ENCODE measurements around the gene TLK2.

The TLK2 gene

DNA sequence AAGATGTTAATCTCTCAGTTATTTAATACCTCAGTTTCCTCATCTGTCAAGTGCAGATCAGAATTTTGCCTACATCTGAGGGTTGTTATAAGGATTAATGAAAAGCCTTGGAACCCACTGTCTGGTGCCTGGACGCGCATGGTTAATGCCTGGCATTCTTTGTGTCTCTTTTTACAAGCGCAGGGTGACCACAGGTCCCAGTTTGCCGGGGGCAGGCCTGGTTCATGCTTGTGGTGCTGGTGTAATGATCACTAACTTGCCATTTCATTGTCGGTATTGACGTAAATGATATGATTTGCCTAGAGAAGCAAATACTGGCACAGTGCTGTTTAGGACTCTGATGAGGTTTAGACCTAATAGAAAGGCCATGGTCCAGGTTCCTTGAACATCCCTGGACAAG, 172.0 kb downstream of the TLK2 start:
- H3K4me3 ChIP-seq (ENCODE audit: low read depth, low read length) = no peak overlapping the region
- no peak for TF ChIP-seq CTCF (IDR thresholded peaks at IDR 0.05; ENCODE audit: insufficient read depth, low read depth, low read length, missing control alignments)
- no peak for DNase-seq (ENCODE audit: low read depth)

DNA sequence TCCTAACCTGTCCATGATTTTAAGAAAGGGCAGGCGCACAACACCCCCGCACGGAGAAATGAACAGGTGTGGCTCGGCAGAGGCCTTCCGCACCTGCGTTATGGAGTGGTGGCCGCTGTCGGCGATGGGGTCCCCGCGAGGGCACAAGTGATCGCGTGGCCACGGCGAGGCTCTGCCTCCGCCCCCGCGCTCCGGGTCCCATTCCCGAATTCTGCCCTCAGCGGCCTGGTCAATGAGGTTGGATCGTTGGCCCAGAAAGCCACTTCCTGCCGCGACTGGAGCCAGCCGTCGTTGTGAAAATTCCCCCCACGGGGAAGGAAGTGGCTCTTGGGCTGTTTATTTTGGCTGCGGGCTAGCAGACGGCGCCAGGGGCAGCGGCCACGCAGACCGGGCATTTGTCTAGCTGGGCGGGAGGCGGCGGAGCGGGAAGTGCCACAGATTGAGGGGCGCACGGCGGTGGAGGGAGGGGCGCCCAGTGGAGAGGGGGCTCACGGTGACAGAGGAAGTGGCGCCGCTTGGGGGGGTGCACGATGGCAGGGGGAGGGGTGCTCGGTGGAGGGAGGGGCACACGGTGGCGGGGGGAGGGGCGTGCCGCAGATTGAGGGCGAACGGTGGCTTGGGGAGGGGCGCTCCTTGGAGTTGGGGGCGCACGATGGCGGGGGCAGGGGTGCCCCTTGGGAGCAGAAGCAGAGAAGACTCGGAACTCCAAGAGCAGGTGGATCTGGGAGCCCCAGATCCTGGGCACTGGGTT, 173.8 kb downstream of the TLK2 start:
- peak; percentile 61 for DNase-seq (ENCODE audit: low read depth)
- no peak for TF ChIP-seq CTCF (IDR thresholded peaks at IDR 0.05; ENCODE audit: insufficient read depth, low read depth, low read length, missing control alignments)
- peak overlapping the region; percentile 60 for H3K4me3 ChIP-seq (ENCODE audit: low read depth, low read length)

GRCh38 chr17:62653002-62653825, 174.6 kb downstream of the TLK2 start:
- no peak for TF ChIP-seq CTCF (IDR thresholded peaks at IDR 0.05; ENCODE audit: insufficient read depth, low read depth, low read length, missing control alignments)
- peak overlapping the region; percentile 60 for H3K4me3 ChIP-seq (ENCODE audit: low read depth, low read length)
- peak; percentile 81 for DNase-seq (ENCODE audit: low read depth)

DNA sequence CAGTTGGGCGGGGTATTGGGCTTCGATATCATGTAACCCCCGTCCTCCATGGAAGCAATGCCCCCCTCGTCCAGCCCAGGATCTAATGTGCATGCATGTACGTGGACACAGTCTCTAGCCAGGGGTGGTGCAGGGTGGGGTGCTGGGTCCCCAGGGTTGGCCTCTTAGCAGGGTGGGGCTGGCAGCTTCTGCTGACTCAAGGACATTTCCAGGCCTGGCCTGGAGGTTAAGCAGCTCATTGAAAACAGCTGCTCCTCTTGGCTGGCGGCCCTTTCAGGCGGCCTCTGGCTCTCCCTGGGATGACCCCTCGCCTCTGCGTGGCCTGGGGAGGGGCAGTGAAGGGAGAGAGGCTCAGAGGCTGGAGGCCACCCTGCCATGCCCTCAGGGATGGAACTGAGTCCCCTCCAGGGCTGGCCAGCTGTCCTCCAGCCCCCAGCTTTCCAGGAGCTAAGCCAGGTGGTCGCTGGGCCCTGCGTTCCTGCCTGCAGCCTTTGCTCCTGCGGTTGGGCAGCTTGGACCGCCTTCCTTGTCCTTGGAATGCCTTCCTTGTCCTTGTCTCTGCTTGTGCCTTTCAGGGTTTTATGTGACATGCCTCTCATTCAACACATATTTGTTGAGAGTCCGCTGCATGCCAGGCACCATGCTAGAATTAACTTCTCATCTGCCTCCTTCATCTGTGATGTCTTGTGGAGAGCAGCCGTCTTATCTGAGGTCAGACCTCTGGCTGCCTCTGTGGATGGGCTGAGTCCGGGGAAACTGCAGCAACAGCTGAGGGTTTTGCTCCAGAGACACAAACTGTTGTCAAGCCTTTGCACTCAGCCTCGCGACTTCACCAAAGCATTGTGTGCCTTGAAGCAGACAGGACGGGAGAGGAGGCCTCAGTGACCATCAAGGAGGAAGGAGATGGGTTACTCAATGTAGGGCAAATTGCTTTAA, 175.5 kb downstream of the TLK2 start:
- DNase-seq (ENCODE audit: low read depth) = no peak
- no peak overlapping the region for H3K4me3 ChIP-seq (ENCODE audit: low read depth, low read length)
- no peak for TF ChIP-seq CTCF (IDR thresholded peaks at IDR 0.05; ENCODE audit: insufficient read depth, low read depth, low read length, missing control alignments)

- no peak for TF ChIP-seq CTCF (IDR thresholded peaks at IDR 0.05; ENCODE audit: insufficient read depth, low read depth, low read length, missing control alignments)
- no peak for DNase-seq (ENCODE audit: low read depth)
- no peak overlapping the region for H3K4me3 ChIP-seq (ENCODE audit: low read depth, low read length)
Measured at GRCh38 chr17:62655656-62656055, 177.0 kb downstream of the TLK2 start.

DNA sequence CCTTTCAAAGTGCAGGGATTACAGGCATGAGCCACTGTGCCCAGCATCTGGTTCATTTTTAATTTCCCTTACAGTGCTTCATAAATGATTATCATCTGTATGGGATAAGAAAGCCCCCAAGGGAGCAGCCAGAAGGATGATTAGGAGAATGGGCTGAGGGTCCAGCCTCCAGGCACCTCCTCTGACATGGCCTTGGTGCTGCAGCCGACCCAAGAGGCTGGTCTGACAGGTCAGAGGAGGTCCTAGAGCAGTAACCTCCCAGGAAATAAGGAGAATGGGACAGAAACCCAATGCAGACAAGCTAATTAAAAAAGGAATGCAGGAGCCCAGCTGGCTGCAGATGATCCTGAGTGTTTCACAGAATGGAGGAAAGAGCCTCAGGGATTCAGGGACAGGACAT, 177.8 kb downstream of the TLK2 start:
- DNase-seq (ENCODE audit: low read depth) = no peak
- no peak for TF ChIP-seq CTCF (IDR thresholded peaks at IDR 0.05; ENCODE audit: insufficient read depth, low read depth, low read length, missing control alignments)
- H3K4me3 ChIP-seq (ENCODE audit: low read depth, low read length) = no peak overlapping the region

All from GM12865 (cell line).